H1 (cell line): ENCODE data around the gene SLC5A7. TPM values are rescaled to one million over a fixed set of nuclear protein-coding genes. Genes with fewer than 3 reads are reported as not detected.

Experiments used
- CTCF ChIA-PET: fragments of 300-600 bp; sonication (Branson Sonifier 250); formaldehyde crosslinking; loops from one replicate; lab custom pipeline; 2021; ENCODE audit not compliant: partially characterized antibody; lab: Charles Lee
- POLR2A ChIA-PET: fragments of 300-600 bp; sonication (Branson Sonifier 250); formaldehyde crosslinking; loops from one replicate; lab custom pipeline; 2021; ENCODE audit warnings: inconsistent platforms; ENCODE audit not compliant: partially characterized antibody; lab: Charles Lee
- DNase-seq, 2 experiments: peaks; one replicate each; pipeline versions ENCODE4 v3.0.0 to v3.0.0-alpha.2; 2010 to 2022; ENCODE audit warnings: low spot score in 2 of 2, low read depth in 1 of 2, mixed read lengths in 1 of 2
- FAIRE-seq: peaks from 2 replicates; lab custom pipeline; 2011; peaks lifted over from hg19 to GRCh38; lab: Jason Lieb, UNC
- H2AFZ ChIP-seq: 2 replicates; pipeline ENCODE4 v1.8.1; 2012; ENCODE audit warnings: low read length, inconsistent platforms
- H2AK5ac ChIP-seq: 2 replicates; pipeline ENCODE4 v1.6.1; 2013; ENCODE audit warnings: low read depth, low read length
- H2BK120ac ChIP-seq: replicated peaks from 2 replicates; pipeline ENCODE3; 2013; ENCODE audit warnings: low read depth, low read length, inconsistent platforms
- H2BK12ac ChIP-seq: 2 replicates; pipeline ENCODE4 v1.6.1; 2013; ENCODE audit warnings: low read depth, low read length
- H2BK15ac ChIP-seq: 2 replicates; pipeline ENCODE4 v1.6.1; 2013; ENCODE audit warnings: low read length
- H2BK20ac ChIP-seq: 2 replicates; pipeline ENCODE4 v1.6.1; 2013; ENCODE audit warnings: low read length
- H2BK5ac ChIP-seq: 2 replicates; pipeline ENCODE4 v1.6.1; 2013; ENCODE audit warnings: low read depth, low read length
- H3K14ac ChIP-seq: 2 replicates; pipeline ENCODE4 v1.6.1; 2013; ENCODE audit warnings: inconsistent platforms; ENCODE audit not compliant: insufficient read length
- H3K18ac ChIP-seq: 2 replicates; pipeline ENCODE4 v1.6.1; 2013; ENCODE audit warnings: low read length; ENCODE audit errors: extremely low read depth
- H3K23ac ChIP-seq: 2 replicates; pipeline ENCODE4 v1.6.1; 2013; ENCODE audit warnings: inconsistent platforms; ENCODE audit not compliant: insufficient read length
- H3K23me2 ChIP-seq: 2 replicates; pipeline ENCODE4 v1.6.1; 2013; ENCODE audit warnings: low read depth, low read length
- H3K27ac ChIP-seq: 2 replicates; pipeline ENCODE4 v1.6.1; 2011; ENCODE audit warnings: low read depth, low read length, inconsistent platforms
- H3K27me3 ChIP-seq, 4 experiments: replicated peaks in 1 of 4; 1 replicate in 1 of 4; 2 replicates in 3 of 4; pipeline versions ENCODE4 v1.6.1 to v1.8.1; 2011 to 2013; ENCODE audit warnings: low read length in 3 of 4, mild to moderate bottlenecking in 3 of 4, inconsistent platforms in 2 of 4, mixed read lengths in 2 of 4, moderate library complexity in 1 of 4; ENCODE audit not compliant: control insufficient read depth in 3 of 4, insufficient read depth in 3 of 4; ENCODE audit errors: extremely low read depth in 1 of 4
- H3K36me3 ChIP-seq, 4 experiments: 2 replicates each; pipeline versions ENCODE4 v1.6.1 to v1.8.1; 2011 to 2013; ENCODE audit warnings: mild to moderate bottlenecking in 4 of 4, low read length in 3 of 4, moderate library complexity in 2 of 4, control low read depth in 1 of 4, inconsistent platforms in 1 of 4; ENCODE audit not compliant: insufficient read depth in 4 of 4, control insufficient read depth in 2 of 4
- H3K4ac ChIP-seq: replicated peaks from 2 replicates; pipeline ENCODE3; 2013; ENCODE audit warnings: low read length, low read depth, mixed read lengths, inconsistent platforms; ENCODE audit not compliant: insufficient read length
- H3K4me1 ChIP-seq, 4 experiments: replicated peaks in 1 of 4; 1 replicate in 1 of 4; 2 replicates in 3 of 4; pipeline versions ENCODE4 v1.6.1 to v1.8.1; 2011 to 2013; ENCODE audit warnings: low read length in 3 of 4, inconsistent platforms in 2 of 4, mixed read lengths in 1 of 4; ENCODE audit not compliant: insufficient read depth in 4 of 4, control insufficient read depth in 3 of 4
- H3K4me2 ChIP-seq, 2 experiments: 2 replicates each; pipeline versions ENCODE4 v1.6.1 to v1.8.1; 2011 to 2013; ENCODE audit warnings: low read depth in 2 of 2, low read length in 2 of 2, control low read depth in 1 of 2, inconsistent platforms in 1 of 2, mild to moderate bottlenecking in 1 of 2; ENCODE audit not compliant: insufficient read depth in 1 of 2
- H3K4me3 ChIP-seq, 4 experiments: fragments of 200-600, 300-600 bp in 1 of 4; sonication (generic), shearing (Covaris generic), sonication (Bioruptor Twin) in 1 of 4; 2 replicates each; pipeline versions ENCODE4 v1.5.1 to v1.8.1; 2011 to 2016; ENCODE audit warnings: low read length in 4 of 4, low read depth in 3 of 4, control low read depth in 2 of 4, inconsistent platforms in 2 of 4, mild to moderate bottlenecking in 2 of 4, mixed read lengths in 1 of 4, moderate library complexity in 1 of 4; ENCODE audit not compliant: insufficient read depth in 2 of 4; ENCODE audit errors: extremely low read depth in 1 of 4
- H3K56ac ChIP-seq: replicated peaks from 2 replicates; pipeline ENCODE3; 2013; ENCODE audit warnings: low read depth, mild to moderate bottlenecking, mixed read lengths, low read length, inconsistent platforms; ENCODE audit not compliant: insufficient read length
- H3K79me1 ChIP-seq: 2 replicates; pipeline ENCODE4 v1.6.1; 2013; ENCODE audit warnings: low read depth, low read length, control low read depth
- H3K79me2 ChIP-seq, 2 experiments: 2 replicates each; pipeline versions ENCODE4 v1.6.1 to v1.8.1; 2012 to 2013; ENCODE audit warnings: low read length in 2 of 2, mild to moderate bottlenecking in 2 of 2, inconsistent platforms in 1 of 2; ENCODE audit not compliant: insufficient read depth in 2 of 2, control insufficient read depth in 1 of 2
- H3K9ac ChIP-seq, 4 experiments: replicated peaks in 1 of 4; 1 replicate in 1 of 4; 2 replicates in 3 of 4; pipeline versions ENCODE4 v1.6.1 to v1.8.1; 2011 to 2013; ENCODE audit warnings: low read depth in 3 of 4, low read length in 3 of 4, control low read depth in 2 of 4, mild to moderate bottlenecking in 2 of 4, moderate library complexity in 2 of 4, inconsistent platforms in 1 of 4; ENCODE audit errors: extremely low read depth in 1 of 4
- H3K9me3 ChIP-seq, 2 experiments: 2 replicates each; pipeline versions ENCODE4 v1.6.1 to v1.8.1; 2012 to 2013; ENCODE audit warnings: mild to moderate bottlenecking in 2 of 2, moderate library complexity in 2 of 2, control low read depth in 1 of 2, inconsistent platforms in 1 of 2, low read depth in 1 of 2, low read length in 1 of 2, mixed read lengths in 1 of 2; ENCODE audit not compliant: insufficient read depth in 2 of 2
- H4K20me1 ChIP-seq, 2 experiments: replicated peaks in 1 of 2; 2 replicates each; pipeline versions ENCODE3 to v1.8.1; 2011 to 2013; ENCODE audit warnings: inconsistent platforms in 2 of 2, low read length in 2 of 2, mild to moderate bottlenecking in 1 of 2; ENCODE audit not compliant: insufficient read depth in 2 of 2, control insufficient read depth in 1 of 2
- H4K5ac ChIP-seq: 2 replicates; pipeline ENCODE4 v1.6.1; 2013; ENCODE audit warnings: low read length, low read depth, mixed read lengths, inconsistent platforms; ENCODE audit not compliant: insufficient read length
- H4K8ac ChIP-seq: 2 replicates; pipeline ENCODE4 v1.8.0; 2013; ENCODE audit warnings: mild to moderate bottlenecking, moderate library complexity, low read length, inconsistent platforms; ENCODE audit not compliant: insufficient read depth; ENCODE audit errors: extremely low read depth
- H4K91ac ChIP-seq: replicated peaks from 2 replicates; pipeline ENCODE3; 2013; ENCODE audit warnings: low read length, mixed read lengths, inconsistent platforms; ENCODE audit not compliant: insufficient read length
- GABPA ChIP-seq: IDR thresholded peaks from 2 replicates; pipeline ENCODE4 v1.6.1; 2011; ENCODE audit warnings: mild to moderate bottlenecking, low read length, moderate library complexity, borderline replicate concordance; ENCODE audit not compliant: insufficient read depth
- HDAC6 ChIP-seq: IDR thresholded peaks from one replicate; pipeline ENCODE4 v1.7.1; 2012; ENCODE audit warnings: low read depth, mild to moderate bottlenecking, inconsistent platforms, low read length, moderate library complexity
- MAFK ChIP-seq: IDR thresholded peaks from 2 replicates; pipeline ENCODE4 v1.6.1; 2012; ENCODE audit warnings: low read depth, mild to moderate bottlenecking, improper control_type of control experiment, low read length
- RXRA ChIP-seq: IDR thresholded peaks from 2 replicates; pipeline ENCODE4 v1.6.1; 2011; ENCODE audit warnings: low read depth, mild to moderate bottlenecking, low read length, moderate library complexity; ENCODE audit not compliant: insufficient read depth
- SIRT6 ChIP-seq: IDR thresholded peaks from one replicate; pipeline ENCODE4 v1.7.1; 2012; ENCODE audit warnings: low read length, inconsistent platforms
- TAF1 ChIP-seq: IDR thresholded peaks from 2 replicates; pipeline ENCODE4 v1.6.1; 2011; ENCODE audit warnings: mild to moderate bottlenecking, low read depth, low read length
- TBP ChIP-seq: IDR thresholded peaks from 2 replicates; pipeline ENCODE4 v1.6.1; 2011; ENCODE audit warnings: low read depth, low read length, improper control_type of control experiment
- ZNF274 ChIP-seq: IDR thresholded peaks from 2 replicates; pipeline ENCODE4 v1.7.0; 2012; ENCODE audit warnings: low read length, borderline replicate concordance; ENCODE audit errors: extremely low read depth
- WGBS, 2 experiments: shearing (Covaris generic) in 1 of 2; methylation state at CpG; one replicate each; pipeline versions ENCODE4 v1.1.6 to v1.1.7; 2013 to 2015; ENCODE audit warnings: low lambda C conversion rate in 2 of 2, mixed read lengths in 2 of 2, inconsistent platforms in 1 of 2, low coverage in 1 of 2, missing lambda C conversion rate in 1 of 2; ENCODE audit not compliant: insufficient replicate concordance in 2 of 2, insufficient coverage in 1 of 2, insufficient read length in 1 of 2; ENCODE audit errors: extremely low coverage in 1 of 2, missing lambda C conversion rate in 1 of 2; 5-methylcytosine and 5-hydroxymethylcytosine counted together
- polyA plus RNA-seq, 7 experiments: library from polyadenylated mRNA; depleted of rRNA in 3 of 7; stranded (reverse) in 5 of 7; unstranded in 2 of 7; fragments of >200 nt in 5 of 7; fragments of 200-250 nt in 2 of 7; gene quantifications; 1 replicate in 5 of 7; 2 replicates in 1 of 7; 4 replicates in 1 of 7; pipeline versions ENCODE4 v1.2.1 to v1.2.3, GENCODE V29; 2011 to 2013; ENCODE audit warnings: missing spikeins in 2 of 7, mixed read lengths in 2 of 7
- total RNA-seq: library from RNA; stranded (reverse); fragmentation: NEBNext Ultra II Directional; extraction: Animal tissue kit (Norgen Biotek cat#: 25700); gene quantifications from 2 replicates; pipeline ENCODE4 v1.2.1, GENCODE V29; 2021

Gene SLC5A7
- total and polyA plus RNA-seq, 2 of the 8 experiments (the other 6 are each of a cell fraction or from before 2014, with no cell fraction given) = 0.15 to 0.30 TPM

GRCh38 chr2:107989445-107989844 is 3.1 kb downstream of the SLC5A7 start:
- no peak overlapping the region for H2BK12ac ChIP-seq
- no peaks in the 10 kb centered on the region for H3K9me3 ChIP-seq
- no peak overlapping the region for H2BK120ac ChIP-seq
- FAIRE-seq = no peak
- no peak overlapping the region for H3K4me2 ChIP-seq
- no peak for DNase-seq
- no peak overlapping the region for H3K4ac ChIP-seq
- no peak for TF ChIP-seq TAF1
- no peak for TF ChIP-seq RXRA
- TF ChIP-seq ZNF274 = no peak
- TF ChIP-seq TBP = no peak
- TF ChIP-seq HDAC6 = no peak
- TF ChIP-seq MAFK = no peak
- TF ChIP-seq GABPA = no peak
- no peak for TF ChIP-seq SIRT6
- H4K91ac ChIP-seq = no peak overlapping the region
- no peak overlapping the region for H3K14ac ChIP-seq
- H3K18ac ChIP-seq = no peak overlapping the region
- no peaks in the 10 kb centered on the region for H3K79me2 ChIP-seq
- no peak overlapping the region for H3K23ac ChIP-seq
- H2BK20ac ChIP-seq = no peak overlapping the region
- no peak overlapping the region for H3K27ac ChIP-seq
- no peaks in the 10 kb centered on the region for H3K79me1 ChIP-seq
- no peak overlapping the region for H2BK15ac ChIP-seq
- H2AK5ac ChIP-seq = no peak overlapping the region
- H2BK5ac ChIP-seq = no peak overlapping the region
- no peak overlapping the region for H3K56ac ChIP-seq
- 79% methylated on average over 6 of the region's 6 CpGs; no CpG with 5 or more reads in 1 of the 2 experiments for WGBS, 2 experiments
- no peak overlapping the region for H4K8ac ChIP-seq
- H3K9ac ChIP-seq = no peak overlapping the region
- peaks cover 3% of the 10 kb centered on the region; the same call in 1 of the 2 replicates for H3K23me2 ChIP-seq
- ChIA-PET POLR2A (no interaction called here), CTCF (interaction anchor here (1.0 kb wide), 1 partner anchor 194 kb away, joined by 3 read pairs; no protein-coding TSS in a partner anchor)
- no peak overlapping the region for H3K4me3 ChIP-seq
- H2AFZ ChIP-seq = no peak overlapping the region
- H3K27me3 ChIP-seq = peaks cover 0 to 20% (median 11%) of the 10 kb centered on the region in 4 experiments; a peak in 6 of 7 replicates
- H3K36me3 ChIP-seq = no peaks in the 10 kb centered on the region
- H4K20me1 ChIP-seq = no peaks in the 10 kb centered on the region
- H4K5ac ChIP-seq = no peak overlapping the region
- no peaks in the 10 kb centered on the region for H3K4me1 ChIP-seq
